Stimulated activated CD8-positive, alpha-beta memory T cell treated with anti-CD3 and anti-CD28 coated beads, Interleukin-12 subunit alpha, Interleukin-12 subunit beta, amount 100 ng/mL, for 24 hours (primary cell): Measurements from ENCODE around the gene FNDC3B.

Experiments used
- DNase-seq: peaks from one replicate; pipeline ENCODE4 v3.0.0-alpha.2; 2020; ENCODE audit errors: extremely low read depth

FNDC3B gene

DNA sequence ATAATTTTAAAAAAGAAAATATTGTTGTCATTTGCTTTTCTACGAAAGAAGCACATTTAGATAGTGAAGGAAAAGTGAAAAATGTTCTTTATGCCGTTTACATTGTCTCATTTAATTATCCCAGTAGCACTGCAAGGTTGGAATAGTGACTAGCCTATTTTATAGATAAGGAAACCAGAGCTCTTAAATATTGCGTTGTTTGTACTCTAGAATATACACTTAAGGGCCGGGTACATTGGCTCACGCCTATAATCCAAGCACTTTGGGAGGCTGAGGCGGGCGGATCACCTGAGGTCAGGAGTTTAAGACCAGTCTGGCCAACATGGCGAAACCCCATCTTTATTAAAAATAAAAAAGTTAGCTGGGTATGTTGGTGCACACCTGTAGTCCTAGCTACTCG is 127.5 kb downstream of the FNDC3B start:
- DNase-seq, result no peak

DNA sequence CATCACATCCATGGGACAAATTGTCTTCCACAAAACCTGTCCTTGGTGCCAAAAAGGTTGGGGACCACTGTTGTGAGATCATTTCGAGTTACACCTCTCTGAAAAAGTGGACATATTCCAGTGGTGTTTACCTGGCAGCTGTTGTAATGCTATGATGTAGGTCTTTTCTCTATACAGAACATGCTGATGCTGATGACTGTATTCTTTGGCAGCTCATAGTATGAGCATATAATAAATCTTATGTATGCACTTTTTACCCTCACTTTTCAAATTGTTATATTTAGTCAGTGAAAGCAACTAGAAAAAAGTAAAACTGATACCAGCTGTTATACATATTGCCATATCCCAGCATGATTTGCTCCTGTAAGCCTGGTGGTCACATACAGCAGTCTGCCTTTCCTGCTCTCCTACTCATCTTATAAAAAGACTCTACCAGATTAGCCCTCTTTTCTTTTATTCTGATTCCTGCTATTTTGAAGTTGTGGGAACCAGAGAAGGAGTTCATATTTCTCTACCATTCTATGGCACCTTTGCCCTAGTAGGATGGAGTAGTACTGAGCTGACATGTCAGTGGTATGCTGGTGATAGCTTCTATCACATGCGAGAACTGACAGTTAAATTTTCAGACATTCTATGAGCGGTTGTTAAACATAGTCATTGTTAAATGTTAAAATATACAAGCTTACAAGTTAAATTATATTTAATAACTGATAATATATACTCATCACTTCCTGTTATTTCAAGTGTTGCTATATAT is 128.7 kb downstream of the FNDC3B start:
- DNase-seq, result no peak

GRCh38 chr3:172170073-172170709 is 130.8 kb downstream of the FNDC3B start:
- DNase-seq, result no peak

DNA sequence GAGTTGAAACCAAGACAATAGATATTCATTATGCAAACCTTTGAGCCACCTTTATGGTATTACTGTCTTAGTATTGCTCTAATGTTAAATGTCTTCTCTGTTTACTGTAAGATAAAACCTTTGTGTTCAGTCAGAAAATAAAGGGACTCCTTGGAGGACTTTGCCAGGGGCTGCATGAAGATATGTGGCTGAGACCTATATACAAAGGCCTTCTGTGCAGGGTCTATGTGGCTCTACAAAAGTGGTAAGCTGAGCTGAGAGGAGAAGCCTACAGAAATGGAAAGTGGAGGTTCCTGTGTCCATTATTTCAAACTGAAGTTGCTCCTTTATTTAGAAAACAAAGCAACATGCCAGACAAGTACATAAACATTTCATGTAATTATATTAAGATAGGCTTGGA is 131.5 kb downstream of the FNDC3B start:
- DNase-seq, result no peak

DNA sequence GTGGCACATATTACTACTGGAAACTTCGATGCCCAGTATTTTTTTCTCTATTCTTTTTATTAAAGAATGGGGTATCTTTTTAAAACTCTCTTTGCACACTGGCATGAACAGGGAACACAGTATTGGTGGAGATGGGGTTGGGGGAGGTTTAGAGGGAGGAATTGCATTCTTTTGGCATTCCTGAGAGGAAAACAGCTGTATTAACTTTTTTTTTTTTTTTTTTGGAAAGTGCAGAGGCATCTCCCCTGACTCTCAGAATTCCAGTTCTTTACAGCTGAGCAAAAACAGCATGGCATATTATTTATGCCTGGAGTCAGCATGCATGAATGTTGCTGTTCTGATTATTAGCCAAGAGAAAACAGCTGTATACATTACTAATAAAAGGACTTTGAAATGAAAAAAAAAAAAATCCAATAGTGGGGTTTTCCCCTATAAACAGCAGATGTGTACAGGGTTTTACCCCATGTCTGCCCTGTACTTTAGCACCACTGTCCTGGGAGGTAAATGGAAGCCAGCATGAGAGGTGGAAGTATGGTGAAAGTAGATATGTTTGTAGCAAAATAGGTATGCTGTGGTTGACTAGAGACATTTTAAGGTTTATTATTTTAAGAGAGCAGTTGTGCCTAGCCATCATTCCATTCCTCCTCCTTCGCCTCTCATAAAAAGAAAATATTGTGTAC is 132.2 kb downstream of the FNDC3B start:
- no peak for DNase-seq

GRCh38 chr3:172173316-172174254 is 134.2 kb downstream of the FNDC3B start:
- DNase-seq, result no peak

DNA sequence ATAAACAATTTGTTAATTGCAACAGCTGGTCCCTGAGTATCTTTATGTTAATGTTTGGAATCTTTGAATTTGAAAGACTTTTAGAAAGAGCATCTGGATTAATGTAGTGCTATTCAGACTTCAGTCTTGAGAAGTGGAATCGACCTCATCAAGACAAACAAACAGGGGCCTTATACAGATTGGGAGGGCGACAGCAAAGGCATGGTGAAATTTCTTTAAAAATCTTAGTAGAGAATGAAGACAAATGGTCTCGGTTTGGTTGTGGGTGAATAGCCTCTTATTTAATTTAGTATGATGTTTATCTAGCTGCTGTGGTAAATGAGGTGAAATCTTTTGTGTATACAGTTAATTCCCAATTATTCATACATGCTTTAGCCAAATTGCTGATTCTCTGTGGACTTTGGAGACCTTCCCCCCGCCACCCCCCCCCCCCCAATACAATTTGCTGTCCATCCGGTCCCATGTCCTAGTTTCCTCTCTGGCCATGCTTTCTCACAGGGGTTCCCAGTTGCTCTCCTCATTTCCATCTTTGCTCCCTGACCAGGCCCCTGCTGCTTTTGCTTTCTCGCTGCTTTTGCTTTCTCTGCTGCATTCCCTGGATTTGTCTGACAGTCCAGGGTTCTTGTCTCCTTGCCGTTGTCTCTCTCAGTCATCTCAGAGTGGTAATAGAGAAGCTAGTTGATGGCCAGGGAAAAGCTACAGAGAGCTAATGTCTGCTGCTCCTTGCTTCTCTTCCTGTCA is 135.3 kb downstream of the FNDC3B start:
- DNase-seq, result no peak

DNA sequence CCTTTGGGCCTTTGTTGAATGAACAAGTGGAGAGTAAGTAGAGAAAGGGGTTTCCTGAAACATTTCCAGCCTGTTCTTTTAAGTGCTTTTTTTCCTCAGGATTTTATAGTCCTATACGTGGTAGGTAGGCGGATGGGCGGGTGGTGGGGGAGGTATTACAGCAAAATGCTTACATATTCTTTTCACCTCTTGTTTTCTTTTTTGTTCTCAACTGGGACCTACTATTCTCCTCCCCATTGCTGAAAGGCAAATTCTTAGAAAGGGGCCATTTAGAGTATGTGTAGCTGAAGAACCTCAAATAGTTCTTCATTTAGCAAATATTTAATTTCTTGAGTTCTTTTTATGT is 135.8 kb downstream of the FNDC3B start:
- DNase-seq, result no peak

DNA sequence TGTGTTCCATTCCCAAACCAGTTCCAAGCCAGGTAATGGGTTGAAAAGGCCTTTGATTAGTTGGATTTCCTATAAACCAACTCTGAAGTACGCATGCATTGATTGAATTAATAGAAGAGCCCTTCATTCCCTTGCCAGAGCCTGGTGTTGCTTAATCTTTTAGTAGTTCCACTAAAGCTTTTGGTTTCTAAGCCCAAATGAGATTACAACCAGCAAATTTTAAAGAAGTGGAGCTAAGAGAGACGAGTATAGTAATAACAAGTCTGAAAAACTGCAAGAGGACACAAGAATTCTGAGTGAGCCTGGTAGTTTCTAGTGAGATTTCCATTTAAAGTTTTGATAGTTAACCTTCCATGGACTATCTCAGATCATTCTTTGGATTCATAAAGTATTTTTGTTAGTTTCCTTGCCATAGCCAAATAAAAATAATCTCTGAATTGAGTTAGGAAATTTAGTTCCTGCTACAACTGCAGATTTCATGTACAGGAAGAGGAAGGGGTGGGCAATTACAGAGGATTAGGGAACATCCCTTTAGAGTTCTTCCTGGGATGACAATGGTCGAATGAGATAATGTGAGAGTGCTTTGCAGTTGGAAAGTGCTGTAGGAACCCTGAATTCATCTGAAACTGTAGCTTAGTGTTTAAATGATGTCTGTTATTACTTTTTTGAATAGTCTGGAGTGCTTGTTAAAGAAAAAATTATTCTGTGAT is 136.8 kb downstream of the FNDC3B start:
- no peak for DNase-seq

DNA sequence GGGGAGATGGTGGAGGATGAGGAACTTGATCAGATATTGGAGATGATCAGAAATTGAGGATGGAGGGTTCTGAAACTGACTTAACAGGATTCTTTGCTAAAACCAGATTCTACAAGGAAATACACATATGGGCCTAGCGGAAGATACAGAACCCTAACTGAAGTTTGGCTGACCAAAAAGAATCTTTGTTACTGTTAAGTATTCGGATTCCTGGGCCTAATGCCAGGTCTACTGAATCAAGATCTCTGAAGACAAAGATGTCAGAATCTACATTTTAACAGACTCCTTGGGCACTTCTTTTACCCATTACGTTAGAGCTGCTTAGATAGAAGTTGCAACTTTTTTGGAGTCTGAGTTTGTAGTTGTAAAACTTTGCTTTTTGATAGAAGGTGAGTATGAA is 137.7 kb downstream of the FNDC3B start:
- DNase-seq, result no peak

DNA sequence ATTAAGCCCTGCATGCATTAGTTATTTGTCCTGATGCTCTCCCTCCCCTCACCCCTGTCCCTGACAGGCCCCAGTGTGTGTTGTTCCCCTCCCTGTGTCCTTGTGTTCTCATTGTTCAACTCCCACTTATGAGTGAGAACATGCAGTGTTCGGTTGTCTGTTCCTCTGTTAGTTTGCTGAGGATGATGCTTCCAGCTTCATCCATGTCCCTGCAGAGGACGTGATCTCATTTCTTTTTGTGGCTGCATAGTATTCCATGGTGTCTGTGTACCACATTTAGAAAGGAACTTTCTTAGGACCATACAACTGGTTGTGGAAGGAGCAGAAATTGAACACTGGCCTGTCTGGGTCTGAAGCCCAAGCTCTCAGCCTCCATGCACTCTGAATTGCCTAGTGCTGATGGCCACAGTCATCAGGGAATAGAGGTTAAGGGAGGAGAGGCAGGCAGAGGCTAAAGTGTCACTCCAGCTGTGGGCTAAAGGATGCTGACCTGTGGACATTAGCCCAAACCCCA is 138.5 kb downstream of the FNDC3B start:
- DNase-seq, result no peak

DNA sequence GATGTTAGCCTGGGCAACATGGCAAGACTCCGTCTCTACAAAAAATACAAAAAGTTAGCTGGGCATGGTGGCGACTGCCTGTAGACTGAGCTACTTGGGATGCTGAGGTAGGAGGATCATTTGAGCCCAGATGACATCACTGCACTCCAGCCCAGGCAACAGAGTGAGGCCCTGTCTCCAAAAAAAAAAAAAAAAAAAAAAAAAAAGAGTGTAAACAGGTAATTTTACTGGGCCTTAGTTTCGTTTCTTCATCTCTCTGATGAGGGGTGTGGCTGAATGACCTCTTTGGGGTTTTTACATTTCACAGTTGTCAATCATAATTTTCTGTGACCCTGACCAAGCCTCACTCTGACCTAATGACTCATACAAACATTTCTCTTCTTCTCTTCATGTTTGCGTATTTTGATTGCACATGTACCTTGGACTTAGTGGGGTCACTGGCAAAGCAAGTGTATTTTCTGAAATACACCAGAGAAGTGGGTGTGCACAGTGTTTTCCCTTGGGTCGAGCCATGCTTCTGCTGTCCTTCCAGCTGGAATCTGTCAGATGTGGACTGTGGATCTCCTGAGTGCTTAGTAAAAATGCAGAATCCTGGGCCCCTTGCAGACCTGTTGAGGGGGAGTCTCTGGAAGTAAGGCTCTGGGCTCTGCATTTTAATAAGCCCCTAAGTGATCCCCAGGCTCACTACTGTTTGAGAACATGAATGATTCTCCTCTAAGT is 140.5 kb downstream of the FNDC3B start:
- DNase-seq, result no peak

GRCh38 chr3:172180473-172180872 is 141.1 kb downstream of the FNDC3B start:
- no peak for DNase-seq

- no peak for DNase-seq
These were observed 142.7 kb downstream of the FNDC3B start for GRCh38 chr3:172181932-172182586.

DNA sequence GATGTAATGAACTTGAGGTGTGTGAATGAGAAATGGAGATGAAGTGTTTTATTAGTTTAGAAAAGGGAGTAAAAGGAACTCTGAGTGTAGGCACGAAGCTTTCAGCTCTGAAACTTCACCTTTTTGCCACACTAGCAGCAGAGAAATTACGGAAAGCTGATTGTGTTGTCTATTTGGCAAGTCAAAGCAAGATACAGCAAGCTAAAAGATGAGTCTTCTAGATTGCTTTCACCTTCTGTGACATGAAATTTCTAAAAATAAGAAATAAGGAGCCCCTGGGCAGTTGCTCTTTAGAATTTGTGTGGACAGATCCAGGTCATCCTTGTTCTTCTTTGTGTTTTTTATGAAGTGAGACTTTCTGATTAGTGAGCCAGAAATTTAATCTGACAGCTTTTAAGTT is 143.4 kb downstream of the FNDC3B start:
- no peak for DNase-seq

DNA sequence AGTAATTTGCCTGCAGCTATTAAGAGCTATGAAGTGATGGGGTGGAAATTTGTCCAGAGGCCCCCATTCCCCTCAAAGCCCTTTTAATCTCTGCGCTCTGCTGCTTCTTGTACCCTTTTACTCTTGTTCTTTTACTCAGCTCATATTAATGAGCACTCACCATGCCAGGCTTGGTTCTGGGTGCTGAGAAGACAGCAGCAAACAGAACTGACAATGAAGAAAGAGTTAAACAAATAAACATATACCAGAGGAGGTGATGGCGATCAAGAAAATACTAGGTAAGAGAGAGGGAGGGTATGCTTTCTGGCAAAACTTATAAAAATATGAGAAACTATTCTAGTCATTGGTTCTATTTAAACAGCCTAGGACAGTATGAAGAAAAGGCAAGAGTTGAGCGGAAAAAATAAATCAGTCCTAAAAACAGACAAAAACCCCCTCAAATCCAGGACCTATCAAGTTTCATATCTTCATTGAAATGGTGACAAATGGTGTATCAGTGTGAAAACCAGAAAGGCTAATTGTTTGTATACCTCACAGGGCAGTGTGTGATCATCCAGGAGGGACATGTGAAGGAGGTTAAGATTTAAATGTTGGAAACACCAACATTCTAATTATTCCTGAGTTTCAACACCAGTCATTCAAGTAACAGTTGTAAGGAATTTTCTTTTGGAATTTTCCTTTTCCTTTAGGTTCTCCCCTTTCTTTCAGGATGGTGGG is 144.9 kb downstream of the FNDC3B start:
- DNase-seq, result no peak

DNA sequence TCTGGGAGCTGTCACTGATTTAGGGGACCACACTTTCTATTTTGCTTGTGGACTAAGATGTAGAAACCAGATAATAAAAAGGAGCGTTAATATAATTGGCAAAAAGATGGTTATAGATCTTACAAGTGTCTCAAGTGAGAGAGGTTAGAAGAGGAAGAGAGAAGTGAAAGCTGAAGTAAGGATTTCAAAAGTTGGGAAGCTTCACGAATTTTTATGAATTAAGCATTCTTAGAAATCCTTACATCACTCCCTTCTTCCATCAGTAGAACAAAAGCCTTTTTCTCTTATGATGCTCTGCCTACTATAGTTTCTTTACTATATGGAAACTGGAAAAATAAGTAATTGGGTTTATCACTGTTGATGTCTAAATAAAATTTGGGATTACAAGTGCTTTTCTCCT is 146.5 kb downstream of the FNDC3B start:
- no peak for DNase-seq

GRCh38 chr3:172186607-172187006 is 147.2 kb downstream of the FNDC3B start:
- DNase-seq, result no peak

- no peak for DNase-seq
These were observed 148.1 kb downstream of the FNDC3B start for GRCh38 chr3:172187511-172187910.
